Fibroblast of mammary gland (primary cell): ENCODE measurements around the gene GNLY.

ENCODE experiments used
- DNase-seq: peaks from one replicate; pipeline ENCODE4 v3.0.0-alpha.2; 2010; ENCODE audit warnings: low read depth
- H3K4me3 ChIP-seq: 2 replicates; pipeline ENCODE4 v1.5.1; 2011; ENCODE audit warnings: low read depth, mild to moderate bottlenecking, low read length, moderate library complexity; ENCODE audit not compliant: control insufficient read depth
- TF ChIP-seq, protein P1 (sequence below): conservative IDR thresholded peaks from 2 replicates; pipeline ENCODE4 v1.5.1; 2011; ENCODE audit warnings: low read depth, low read length, inconsistent platforms; ENCODE audit not compliant: control insufficient read depth, insufficient read depth

The GNLY gene

GRCh38 chr2:85730686-85731230, 36.6 kb downstream of the GNLY start:
- H3K4me3 ChIP-seq = no peak overlapping the region
- TF ChIP-seq, protein P1, sequence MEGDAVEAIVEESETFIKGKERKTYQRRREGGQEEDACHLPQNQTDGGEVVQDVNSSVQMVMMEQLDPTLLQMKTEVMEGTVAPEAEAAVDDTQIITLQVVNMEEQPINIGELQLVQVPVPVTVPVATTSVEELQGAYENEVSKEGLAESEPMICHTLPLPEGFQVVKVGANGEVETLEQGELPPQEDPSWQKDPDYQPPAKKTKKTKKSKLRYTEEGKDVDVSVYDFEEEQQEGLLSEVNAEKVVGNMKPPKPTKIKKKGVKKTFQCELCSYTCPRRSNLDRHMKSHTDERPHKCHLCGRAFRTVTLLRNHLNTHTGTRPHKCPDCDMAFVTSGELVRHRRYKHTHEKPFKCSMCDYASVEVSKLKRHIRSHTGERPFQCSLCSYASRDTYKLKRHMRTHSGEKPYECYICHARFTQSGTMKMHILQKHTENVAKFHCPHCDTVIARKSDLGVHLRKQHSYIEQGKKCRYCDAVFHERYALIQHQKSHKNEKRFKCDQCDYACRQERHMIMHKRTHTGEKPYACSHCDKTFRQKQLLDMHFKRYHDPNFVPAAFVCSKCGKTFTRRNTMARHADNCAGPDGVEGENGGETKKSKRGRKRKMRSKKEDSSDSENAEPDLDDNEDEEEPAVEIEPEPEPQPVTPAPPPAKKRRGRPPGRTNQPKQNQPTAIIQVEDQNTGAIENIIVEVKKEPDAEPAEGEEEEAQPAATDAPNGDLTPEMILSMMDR = no peak
- no peak for DNase-seq

DNA sequence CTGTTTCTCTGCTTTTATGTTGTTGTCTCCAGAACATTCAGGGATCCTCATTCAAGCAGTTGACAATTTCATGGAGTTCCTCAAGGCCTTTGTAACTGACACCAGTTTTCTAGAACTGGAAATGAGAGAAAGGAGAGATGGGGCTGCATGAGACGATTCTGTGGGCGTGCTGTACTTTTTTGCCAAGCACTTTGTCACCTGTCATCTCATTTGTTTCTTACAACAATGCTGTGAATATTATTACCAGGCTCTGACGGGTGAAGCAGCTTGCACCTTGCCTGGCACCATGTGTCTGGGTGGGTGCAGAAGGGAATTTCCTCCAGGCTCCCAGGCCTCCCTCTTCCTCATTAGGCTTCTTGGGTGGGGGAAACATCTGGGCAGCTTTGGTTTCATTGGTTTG, 37.4 kb downstream of the GNLY start:
- TF ChIP-seq, protein P1 = no peak
- DNase-seq = no peak

DNA sequence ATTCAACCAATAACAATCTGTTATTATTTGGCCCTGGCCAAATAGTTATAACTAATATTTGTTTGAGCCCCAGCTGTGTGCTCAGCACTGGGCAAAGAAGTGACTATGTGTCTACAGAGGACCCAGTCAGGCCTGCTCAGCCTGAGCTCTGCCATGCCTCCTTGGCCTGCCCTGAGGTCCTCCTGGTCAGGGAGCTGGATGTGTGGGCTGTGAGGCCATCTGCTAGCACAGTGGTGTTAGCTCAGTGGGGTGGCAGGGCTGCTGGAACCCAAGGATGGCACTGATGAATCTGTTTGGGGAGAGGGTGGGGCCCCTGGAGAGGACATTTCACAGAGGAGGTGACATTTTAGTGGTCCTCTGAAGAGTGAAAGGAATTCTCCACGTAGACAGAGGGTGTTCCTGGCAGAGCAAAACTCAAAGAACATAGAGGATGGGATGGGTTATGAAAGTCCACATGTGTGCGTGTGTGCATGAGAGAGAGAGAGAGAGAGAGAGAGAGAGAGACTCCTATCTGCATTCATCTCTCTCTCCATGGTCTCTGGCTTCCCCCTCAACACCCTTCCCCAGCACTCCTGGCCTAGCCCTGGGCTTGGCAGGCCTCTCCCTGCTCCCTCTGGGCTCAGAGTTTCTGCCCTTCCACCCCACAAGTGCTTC, 38.4 kb downstream of the GNLY start:
- no peak overlapping the region for H3K4me3 ChIP-seq
- no peak for DNase-seq
- TF ChIP-seq, protein P1 = no peak

More for the DNA sequence above, 37.4 kb downstream of the GNLY start:
- H3K4me3 ChIP-seq = no peak overlapping the region

GRCh38 chr2:85733121-85733960, 39.2 kb downstream of the GNLY start:
- TF ChIP-seq, protein P1 = no peak
- no peak for DNase-seq
- H3K4me3 ChIP-seq = no peak overlapping the region

- no peak overlapping the region for H3K4me3 ChIP-seq
- TF ChIP-seq, protein P1 = no peak
- DNase-seq = no peak
Measured at GRCh38 chr2:85734015-85734414, 39.9 kb downstream of the GNLY start.

- DNase-seq = peak; percentile 80
- TF ChIP-seq, protein P1 = no peak
- no peak overlapping the region for H3K4me3 ChIP-seq
Measured at GRCh38 chr2:85734942-85735608, 40.9 kb downstream of the GNLY start.
